ENCODE measurements around the gene KRTAP9-2.
"Not testable (repeated sequence)": the region's sequence is repeated elsewhere in the genome, so short reads cannot be mapped to it uniquely, and the experiment has no call there.

KRTAP9-2 gene

GRCh38 chr17:41226598-41227095 is at the start of gene KRTAP9-2:
TSS of gene KRTAP9-2 (plus strand) at chr17:41226648. CDS start at chr17:41226655, 7 bp downstream.
- not testable (repeated sequence) for DNase-seq (ENCODE audit: low read depth in 2 of 2)

- no peak for DNase-seq (ENCODE audit: low read depth in 2 of 2)
Observed at GRCh38 chr17:41176744-41177387, 49.6 kb upstream of the KRTAP9-2 start.

GRCh38 chr17:41177727-41178271 is 48.6 kb upstream of the KRTAP9-2 start, which contains the start of gene KRTAP4-2:
TSS of gene KRTAP4-2 (minus strand) at chr17:41178221. CDS start at chr17:41178164, 57 bp downstream.
- no peak for DNase-seq (ENCODE audit: low read depth in 2 of 2)

GRCh38 chr17:41178341-41178740 is 48.1 kb upstream of the KRTAP9-2 start:
- no peak for DNase-seq (ENCODE audit: low read depth in 2 of 2)

- DNase-seq (ENCODE audit: low read depth in 2 of 2), result no peak
Observed at GRCh38 chr17:41178843-41179616, 47.4 kb upstream of the KRTAP9-2 start.

GRCh38 chr17:41184480-41184961 is 41.9 kb upstream of the KRTAP9-2 start, which contains the start of gene KRTAP4-1:
TSS of gene KRTAP4-1 (minus strand) at chr17:41184911. CDS start at chr17:41184854, 57 bp downstream.
- no peak for DNase-seq (ENCODE audit: low read depth in 2 of 2)

GRCh38 chr17:41185001-41185400 is 41.4 kb upstream of the KRTAP9-2 start:
- DNase-seq (ENCODE audit: low read depth in 2 of 2), result no peak

GRCh38 chr17:41186872-41187271 is 39.6 kb upstream of the KRTAP9-2 start:
- no peak for DNase-seq (ENCODE audit: low read depth in 2 of 2)

GRCh38 chr17:41189837-41190318 is 36.6 kb upstream of the KRTAP9-2 start, which contains the start of gene KRTAP9-1:
TSS of gene KRTAP9-1 (plus strand) at chr17:41189887. CDS start at chr17:41189887, 0 bp downstream.
- DNase-seq (ENCODE audit: low read depth in 2 of 2), result not testable (repeated sequence)

- no peak for DNase-seq (ENCODE audit: low read depth in 2 of 2)
Observed at GRCh38 chr17:41190328-41190727, 36.1 kb upstream of the KRTAP9-2 start.

- DNase-seq (ENCODE audit: low read depth in 2 of 2), result no peak
Observed at GRCh38 chr17:41196068-41196467, 30.4 kb upstream of the KRTAP9-2 start.

GRCh38 chr17:41199421-41200078 is 26.9 kb upstream of the KRTAP9-2 start:
- no peak for DNase-seq (ENCODE audit: low read depth in 2 of 2)

- DNase-seq (ENCODE audit: low read depth in 2 of 2), result no peak
Observed at GRCh38 chr17:41211845-41212466, 14.5 kb upstream of the KRTAP9-2 start.

- DNase-seq (ENCODE audit: low read depth in 2 of 2), result no peak
Observed at GRCh38 chr17:41212524-41213169, 13.8 kb upstream of the KRTAP9-2 start.

- no peak for DNase-seq (ENCODE audit: low read depth in 2 of 2)
Observed at GRCh38 chr17:41215681-41216080, 10.8 kb upstream of the KRTAP9-2 start.

- no peak for DNase-seq (ENCODE audit: low read depth in 2 of 2)
Observed at GRCh38 chr17:41223821-41224220, 2.6 kb upstream of the KRTAP9-2 start.

- no peak for DNase-seq (ENCODE audit: low read depth in 2 of 2)
Observed at GRCh38 chr17:41226051-41226450, 397 bp upstream of the KRTAP9-2 start.

GRCh38 chr17:41230094-41230493 is 3.6 kb downstream of the KRTAP9-2 start:
- no peak for DNase-seq (ENCODE audit: low read depth in 2 of 2)

- DNase-seq (ENCODE audit: low read depth in 2 of 2), result no peak
Observed at GRCh38 chr17:41231731-41232130, 5.3 kb downstream of the KRTAP9-2 start.

GRCh38 chr17:41232399-41233105 is 6.1 kb downstream of the KRTAP9-2 start, which contains the start of gene KRTAP9-3:
TSS of gene KRTAP9-3 (plus strand) at chr17:41232449. CDS start at chr17:41232502, 53 bp downstream.
- DNase-seq (ENCODE audit: low read depth in 2 of 2), result not testable (repeated sequence)

Measured in stimulated activated CD8-positive, alpha-beta memory T cell treated with anti-CD3 and anti-CD28 coated beads, Interleukin-7, amount 100 ng/mL, for 1 hour (primary cell).